HuH-7 (cell line): ENCODE results near the gene TTLL9.

ENCODE experiments used
- DNase-seq: peaks from one replicate; pipeline ENCODE4 v3.0.0; 2011; ENCODE audit warnings: low spot score

TTLL9 gene

GRCh38 chr20:31857861-31858759, 12.3 kb upstream of the TTLL9 start:
- DNase-seq = no peak

GRCh38 chr20:31858760-31859083, 11.7 kb upstream of the TTLL9 start:
- DNase-seq = no peak

GRCh38 chr20:31859266-31859997, 11.0 kb upstream of the TTLL9 start:
- DNase-seq = no peak

DNA sequence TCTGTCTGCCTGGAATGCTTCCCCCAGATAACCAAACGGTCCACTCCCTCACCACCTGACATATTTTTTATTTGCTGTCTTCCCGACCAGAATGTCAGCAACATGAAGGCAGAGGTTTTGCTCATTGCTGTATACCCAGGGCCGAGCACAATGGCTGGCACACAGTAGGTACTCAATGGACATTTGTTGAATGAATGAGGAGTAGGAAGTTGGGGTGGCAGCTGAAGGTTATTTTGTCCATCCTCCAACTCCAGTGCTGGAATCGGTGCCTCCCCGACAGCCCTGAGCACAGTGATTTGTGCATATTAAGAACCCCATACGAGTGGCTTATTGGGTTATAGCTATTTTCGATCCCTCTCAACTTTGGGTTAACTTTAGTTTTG, 10.4 kb upstream of the TTLL9 start:
- no peak for DNase-seq

DNA sequence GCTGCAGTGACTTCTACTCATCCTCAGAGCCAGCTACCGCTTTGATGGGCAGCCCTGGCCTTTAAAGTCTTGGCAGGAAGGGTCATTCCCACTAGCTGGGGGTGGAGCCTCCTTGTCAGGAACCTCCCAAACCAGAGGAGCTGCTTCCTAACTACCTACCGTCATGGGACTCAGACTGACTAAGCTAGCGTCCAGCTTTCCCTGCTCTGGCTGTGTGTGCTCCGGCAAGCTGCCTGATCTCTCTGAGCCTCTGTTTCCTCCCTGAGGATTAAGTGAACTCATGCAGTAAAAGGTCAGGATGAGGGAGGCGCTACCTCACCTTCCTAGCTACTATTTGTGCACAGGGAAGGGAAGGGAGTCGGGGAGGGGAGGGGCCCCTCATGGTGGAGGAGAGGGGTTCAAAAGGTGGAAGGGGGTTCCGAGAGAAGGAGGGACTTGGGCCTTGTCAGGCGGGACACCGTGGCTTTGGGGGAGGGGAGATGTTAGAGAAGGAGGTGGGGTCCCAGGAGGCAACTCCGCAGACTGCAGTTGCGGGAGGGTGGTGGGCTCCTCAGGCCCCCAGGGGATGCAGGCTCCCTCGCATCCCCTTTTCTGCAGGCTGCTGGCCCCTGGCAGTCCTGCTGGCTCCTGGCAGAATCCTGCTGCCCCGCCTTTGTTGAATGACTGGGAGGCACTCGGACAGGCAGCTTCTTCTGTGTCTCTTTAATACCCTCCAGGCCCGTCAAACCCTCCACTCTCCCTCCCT, 9.9 kb upstream of the TTLL9 start:
- peak; percentile 72 for DNase-seq

DNA sequence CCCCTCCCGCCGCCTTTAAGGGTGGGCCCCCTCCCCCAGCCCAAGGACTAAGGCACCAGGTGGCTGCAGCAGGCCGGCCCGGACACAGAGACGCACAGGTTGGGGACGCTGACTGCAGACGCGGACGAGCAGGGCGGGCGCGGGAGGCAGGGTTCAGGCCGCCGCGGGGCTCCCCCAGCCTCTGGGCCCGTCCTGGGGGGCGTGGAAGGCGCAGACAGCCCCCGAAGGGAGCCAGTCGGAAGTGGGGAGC, 9.4 kb upstream of the TTLL9 start:
- no peak for DNase-seq

- DNase-seq = peak; percentile 99
Measured at GRCh38 chr20:31861385-31862156, 8.9 kb upstream of the TTLL9 start.

DNA sequence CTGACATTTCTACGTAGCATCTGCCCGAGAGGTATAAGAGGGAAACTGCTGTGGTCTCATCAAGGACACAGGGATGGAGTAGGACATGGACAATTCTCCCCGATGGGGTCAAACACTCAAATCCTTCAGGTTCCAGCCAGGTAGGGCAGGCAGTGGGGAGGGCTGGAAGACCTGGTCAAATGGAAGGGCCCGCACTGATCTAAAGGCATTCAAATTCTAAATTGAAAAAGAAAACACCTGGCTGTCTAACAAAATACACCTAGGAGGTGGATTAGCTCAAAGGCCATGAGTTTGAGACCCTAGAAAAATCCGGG, 8.3 kb upstream of the TTLL9 start:
- DNase-seq = no peak

DNA sequence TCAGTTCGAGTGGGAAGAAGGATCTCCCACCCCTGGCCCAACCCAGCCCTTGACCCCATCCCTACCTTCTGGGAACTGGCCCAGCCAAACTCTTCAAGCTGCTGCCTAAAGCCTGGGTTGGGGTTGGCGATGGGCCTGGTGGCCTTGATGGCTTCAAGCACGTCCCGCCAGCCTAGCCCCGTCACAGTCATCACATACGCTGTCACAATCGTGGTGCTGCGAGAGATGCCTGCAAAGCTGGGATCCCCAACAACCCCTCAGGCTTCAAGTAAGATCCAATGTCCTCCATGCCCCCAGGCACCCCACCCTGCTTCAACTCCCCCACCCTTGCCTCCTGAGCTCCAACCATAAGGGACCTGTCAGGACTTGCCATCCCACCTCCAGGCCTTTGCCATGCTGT, 7.9 kb upstream of the TTLL9 start:
- no peak for DNase-seq

DNA sequence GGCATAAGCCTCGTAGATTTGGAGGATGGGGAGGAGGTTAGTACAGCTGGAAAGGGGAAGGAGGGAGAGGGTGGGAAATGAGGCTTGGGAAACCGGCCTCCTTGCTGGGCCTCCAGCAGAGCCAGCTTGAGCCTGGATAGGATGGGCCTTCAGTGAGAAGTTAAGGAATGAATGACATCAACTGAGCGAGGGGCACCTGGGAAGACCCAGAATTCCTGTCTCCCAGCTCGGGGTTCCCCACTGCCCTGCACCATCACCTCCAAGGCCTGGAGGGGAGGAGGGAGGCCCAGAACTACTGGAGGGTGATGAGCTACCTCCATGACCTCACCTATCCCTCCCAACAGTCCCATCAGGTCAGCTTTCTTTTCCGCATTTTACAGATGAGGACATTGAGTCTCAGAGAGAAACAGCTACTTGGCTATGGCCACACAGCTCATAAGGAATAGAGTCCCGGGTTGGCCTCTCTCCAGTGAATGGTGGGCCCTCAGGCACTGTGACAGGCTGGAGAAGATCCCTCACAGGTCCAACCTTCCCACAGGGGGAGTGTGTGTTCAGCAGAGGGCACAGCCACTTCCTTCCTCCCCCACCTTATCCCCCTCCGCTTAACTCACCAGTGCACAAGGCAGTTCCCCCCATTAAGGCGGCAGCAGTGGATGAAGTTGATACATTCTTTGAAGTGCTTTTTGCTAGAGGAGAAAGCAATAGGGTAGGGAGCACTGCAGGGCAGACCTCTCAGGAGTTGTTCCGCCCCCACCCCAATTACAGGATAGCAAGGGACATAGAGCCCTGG, 6.9 kb upstream of the TTLL9 start:
- DNase-seq = no peak

GRCh38 chr20:31864521-31865400, 5.7 kb upstream of the TTLL9 start:
- DNase-seq = no peak

- no peak for DNase-seq
Measured at GRCh38 chr20:31866221-31866620, 4.2 kb upstream of the TTLL9 start.

GRCh38 chr20:31868853-31869672, 1.4 kb upstream of the TTLL9 start:
- DNase-seq = no peak

DNA sequence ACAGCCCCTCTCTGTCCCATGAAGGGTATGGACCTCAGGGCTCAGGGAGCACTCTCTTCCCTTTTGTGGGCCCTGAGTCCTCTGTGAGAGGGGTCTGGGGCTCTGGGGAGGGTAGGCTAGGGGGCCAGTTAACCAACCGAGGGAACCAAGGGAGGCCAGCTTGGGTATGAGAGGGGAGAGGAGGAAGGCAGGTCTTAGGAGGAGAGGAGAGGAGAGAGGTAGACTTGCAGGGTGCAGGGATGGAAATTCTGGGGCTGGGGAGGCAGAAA, 827 bp upstream of the TTLL9 start:
- DNase-seq = no peak

- DNase-seq = peak; percentile 63
Measured at GRCh38 chr20:31870726-31871617, 538 bp downstream of the TTLL9 start.

DNA sequence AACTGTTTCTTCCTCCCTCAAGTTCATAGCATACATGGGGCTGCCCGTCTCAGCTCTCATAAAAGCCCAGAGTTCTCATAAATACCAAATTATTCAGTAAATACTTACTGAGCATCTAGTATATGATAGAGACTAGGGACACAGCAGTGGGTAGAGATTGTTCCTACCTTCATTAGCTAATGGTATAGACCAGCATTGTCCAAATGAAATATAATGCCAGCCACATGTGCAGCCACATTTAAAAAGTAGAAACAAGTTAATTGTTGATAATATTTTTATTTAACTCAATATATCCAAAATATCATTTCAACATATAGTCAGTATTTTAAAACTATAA, 1.2 kb downstream of the TTLL9 start:
- DNase-seq = no peak

DNA sequence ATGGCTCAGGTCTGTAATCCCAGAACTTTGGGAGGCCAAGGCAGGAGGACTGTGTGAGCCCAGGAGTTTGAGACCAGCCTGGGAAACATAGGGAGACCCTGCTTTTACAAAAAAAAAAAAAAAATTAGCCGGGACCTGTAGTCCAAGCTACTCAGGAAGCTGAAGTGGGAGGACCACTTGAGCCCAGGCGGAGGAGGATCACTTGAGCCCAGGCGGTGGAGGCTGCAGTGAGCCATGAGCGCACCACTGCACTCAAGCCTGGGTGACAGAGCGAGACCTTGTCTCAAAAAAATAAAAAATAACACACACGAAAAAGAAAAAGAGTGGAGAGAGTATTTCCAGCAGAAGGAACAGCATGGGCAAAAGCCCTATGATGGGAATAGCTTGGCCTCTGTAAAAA, 2.0 kb downstream of the TTLL9 start:
- DNase-seq = no peak

- DNase-seq = no peak
Measured at GRCh38 chr20:31875671-31876070, 5.2 kb downstream of the TTLL9 start.

DNA sequence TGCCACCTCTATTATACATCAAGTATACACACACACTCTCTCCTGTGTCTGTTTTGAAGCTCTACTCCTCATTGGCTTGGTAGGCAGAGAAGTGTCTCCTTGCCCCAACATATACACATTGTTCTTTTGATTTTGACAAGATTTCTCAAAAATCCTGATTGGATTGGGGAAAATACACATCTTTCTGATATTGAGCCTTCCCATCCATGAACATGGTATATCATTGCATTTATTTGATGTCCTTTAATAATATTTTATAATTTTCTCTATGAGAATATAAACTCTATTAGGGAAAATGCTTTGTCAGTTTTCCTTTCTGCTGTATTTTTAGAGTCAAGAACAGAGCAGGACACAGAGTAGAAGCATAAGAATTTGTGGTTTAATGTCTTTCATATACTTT, 7.2 kb downstream of the TTLL9 start:
- no peak for DNase-seq
